ENCODE measurements around the gene MED12L. TPM values are rescaled to one million over a fixed set of nuclear protein-coding genes. Genes with fewer than 3 reads are reported as not detected.

The MED12L gene
- total RNA-seq, 1 experiment from 2014 or later, result 14.9 TPM

GRCh38 chr3:151432616-151433372, 347.3 kb downstream of the MED12L start:
- Mint-ChIP-seq H3K27ac (no peak overlapping the region; a peak in 1 of 7 replicates), H3K27me3 (ENCODE audit: low read depth) (no peaks in the 10 kb centered on the region; the same call in none of the 2 replicates), H3K36me3 (ENCODE audit: insufficient read depth in 1 of 3, low read depth in 3 of 3) (peaks cover 10 to 24% (median 15%) of the 10 kb centered on the region in 3 experiments), H3K4me3 (no peak overlapping the region), H3K4me1 (peaks cover 24 to 25% of the 10 kb centered on the region in 2 experiments), H3K9me3 (peaks cover 0 to 5% of the 10 kb centered on the region in 2 experiments; a peak in 3 of 5 replicates)
- no peak overlapping the region for H2BK20ac ChIP-seq (ENCODE audit: low read depth, low read length, poor library complexity, severe bottlenecking)
- H3K4me1 ChIP-seq (ENCODE audit: insufficient read depth, low read length), result 0 out of 2 replicates have a peak, but pooled peaks cover 6% of the 10 kb centered on the region
- no peaks in the 10 kb centered on the region for H4K20me1 ChIP-seq (ENCODE audit: control insufficient read depth, insufficient read depth, insufficient read length)
- no peak for DNase-seq
- no peak overlapping the region for H3K4ac ChIP-seq (ENCODE audit: low read depth, low read length)
- no peak overlapping the region for H3K9ac ChIP-seq (ENCODE audit: extremely low read depth, insufficient read length, low read length)
- H3K9me3 ChIP-seq (ENCODE audit: control insufficient read depth, low read depth, low read length), result no peaks in the 10 kb centered on the region
- no peak overlapping the region for H2BK120ac ChIP-seq (ENCODE audit: low read depth, low read length, poor library complexity, severe bottlenecking)
- H4K5ac ChIP-seq (ENCODE audit: insufficient read length, low read depth, low read length), result no peak overlapping the region
- no peaks in the 10 kb centered on the region; the same call in 1 of the 2 replicates for H3K27me3 ChIP-seq (ENCODE audit: insufficient read depth, low read length)
- H3K18ac ChIP-seq (ENCODE audit: insufficient read length, low read depth, low read length), result no peak overlapping the region
- H4K8ac ChIP-seq (replicated peaks; ENCODE audit: insufficient read length, low read depth, low read length), result no peak overlapping the region
- no peaks in the 10 kb centered on the region for H3K23me2 ChIP-seq (ENCODE audit: insufficient read length, low read depth, low read length, poor library complexity, severe bottlenecking)
- H2BK12ac ChIP-seq (ENCODE audit: insufficient read length, low read depth, low read length), result no peak overlapping the region
- H3K56ac ChIP-seq (ENCODE audit: insufficient read length, low read depth, low read length), result no peak overlapping the region
- H3K79me1 ChIP-seq (ENCODE audit: insufficient read depth, low read depth, low read length, poor library complexity, severe bottlenecking), result no peaks in the 10 kb centered on the region
- no peak overlapping the region for H3T11ph ChIP-seq (ENCODE audit: low read length)
- H3K23ac ChIP-seq (ENCODE audit: insufficient read length, low read depth, low read length), result no peak overlapping the region
- H2BK5ac ChIP-seq (ENCODE audit: insufficient read length, low read length), result no peak overlapping the region
- H3K14ac ChIP-seq (ENCODE audit: insufficient read depth, low read length), result no peak overlapping the region
- no peak overlapping the region for H4K91ac ChIP-seq (ENCODE audit: insufficient read length, low read depth, low read length)
- H2AFZ ChIP-seq (ENCODE audit: low read length), result no peak overlapping the region
- H3K27ac ChIP-seq (ENCODE audit: insufficient read length, low read depth, low read length), result no peak overlapping the region
- H2AK5ac ChIP-seq (ENCODE audit: insufficient read length, low read length), result no peak overlapping the region
- WGBS (ENCODE audit: extremely low coverage, insufficient read length, low lambda C conversion rate), result no CpG with 5 or more reads among the region's 7 CpGs
- TF ChIP-seq CTCF (conservative IDR thresholded peaks at IDR 0.05), result no peak
- no peaks in the 10 kb centered on the region for H3K79me2 ChIP-seq (ENCODE audit: insufficient read depth, low read length)
- H2BK15ac ChIP-seq (ENCODE audit: low read depth, low read length), result no peak overlapping the region
- H3K4me2 ChIP-seq (ENCODE audit: insufficient read depth, insufficient read length, low read length), result no peak overlapping the region

All from H9 (cell line).